ENCODE results near the gene OVCA2.
"Not testable (repeated sequence)": the region's sequence is repeated elsewhere in the genome, so short reads cannot be mapped to it uniquely, and the experiment has no call there.

Gene OVCA2

GRCh38 chr17:2041561-2042389 lies at the start of gene OVCA2:
Gene OVCA2 (plus strand): TSS chr17:2042022. CDS start chr17:2042048, 26 bp downstream.
- peak; percentile 81 for DNase-seq

GRCh38 chr17:1992541-1992940 lies 49.3 kb upstream of the OVCA2 start:
- no peak for DNase-seq

GRCh38 chr17:1994707-1995106 lies 47.1 kb upstream of the OVCA2 start:
- no peak for DNase-seq

GRCh38 chr17:1995321-1995892 lies 46.4 kb upstream of the OVCA2 start:
- no peak for DNase-seq

- DNase-seq = no peak
Observed at GRCh38 chr17:1995907-1996799, 45.7 kb upstream of the OVCA2 start.

- no peak for DNase-seq
Observed at GRCh38 chr17:1996800-1997288, 45.0 kb upstream of the OVCA2 start.

GRCh38 chr17:1997289-1997926 lies 44.4 kb upstream of the OVCA2 start:
- DNase-seq = no peak

GRCh38 chr17:1997927-1998742 lies 43.7 kb upstream of the OVCA2 start:
- no peak for DNase-seq

GRCh38 chr17:1999557-2000251 lies 42.1 kb upstream of the OVCA2 start:
- no peak for DNase-seq

- DNase-seq = no peak
Observed at GRCh38 chr17:2002767-2003329, 39.0 kb upstream of the OVCA2 start.

GRCh38 chr17:2003525-2003924 lies 38.3 kb upstream of the OVCA2 start:
- no peak for DNase-seq

- DNase-seq = no peak
Observed at GRCh38 chr17:2004435-2004952, 37.3 kb upstream of the OVCA2 start.

- no peak for DNase-seq
Observed at GRCh38 chr17:2008332-2009126, 33.3 kb upstream of the OVCA2 start.

- no peak for DNase-seq
Observed at GRCh38 chr17:2009737-2010136, 32.1 kb upstream of the OVCA2 start.

- no peak for DNase-seq
Observed at GRCh38 chr17:2011411-2012371, 30.1 kb upstream of the OVCA2 start.

- DNase-seq = no peak
Observed at GRCh38 chr17:2012499-2012898, 29.3 kb upstream of the OVCA2 start.

- not testable (repeated sequence) for DNase-seq
Observed at GRCh38 chr17:2013220-2013993, 28.4 kb upstream of the OVCA2 start.

- DNase-seq = no peak
Observed at GRCh38 chr17:2013994-2014317, 27.9 kb upstream of the OVCA2 start.
